Measurements from ENCODE around the gene CDC16.
"Not testable (repeated sequence)": the region's sequence is repeated elsewhere in the genome, so short reads cannot be mapped to it uniquely, and the experiment has no call there.

Gene CDC16

DNA sequence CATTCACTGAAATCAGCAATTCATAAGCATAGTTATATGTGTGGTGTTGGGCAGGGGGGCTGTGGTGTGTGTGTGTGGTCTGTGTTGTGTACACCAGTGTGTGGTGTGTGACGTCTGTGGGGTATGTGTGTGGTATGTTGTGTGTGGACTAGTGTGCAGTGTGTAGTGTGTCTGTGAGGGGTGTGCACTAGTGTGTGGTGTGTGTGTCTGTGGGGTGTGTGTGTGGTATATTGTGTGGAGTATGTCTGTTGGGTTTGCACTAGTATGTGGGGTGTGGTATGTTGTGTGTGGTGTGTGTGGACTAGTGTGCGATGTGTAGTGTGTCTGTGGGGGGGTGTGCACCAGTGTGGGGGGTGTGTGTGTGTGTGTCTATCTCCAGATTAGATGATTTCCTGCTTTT lies 7.2 kb upstream of the CDC16 start:
- DNase-seq (ENCODE audit: low spot score), result no peak

DNA sequence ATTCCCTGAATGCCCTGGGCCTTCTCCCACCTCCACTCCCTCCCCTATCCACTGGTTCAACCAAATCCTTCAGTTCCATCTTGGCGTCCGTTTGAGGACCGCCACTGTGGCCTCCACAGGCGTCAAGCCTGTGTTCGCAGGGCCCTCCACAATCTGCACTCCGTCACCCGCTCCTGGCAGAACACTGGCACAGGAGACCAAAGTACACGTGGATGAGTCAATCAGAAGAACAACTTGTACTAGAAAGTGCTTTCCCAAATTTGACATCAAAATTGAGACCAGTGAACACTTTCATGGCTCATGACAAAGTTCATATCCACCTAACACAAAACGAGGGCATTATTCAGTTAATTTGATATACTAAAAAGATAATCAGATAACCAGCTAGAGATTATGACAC lies 6.5 kb upstream of the CDC16 start:
- no peak for DNase-seq (ENCODE audit: low spot score)

DNA sequence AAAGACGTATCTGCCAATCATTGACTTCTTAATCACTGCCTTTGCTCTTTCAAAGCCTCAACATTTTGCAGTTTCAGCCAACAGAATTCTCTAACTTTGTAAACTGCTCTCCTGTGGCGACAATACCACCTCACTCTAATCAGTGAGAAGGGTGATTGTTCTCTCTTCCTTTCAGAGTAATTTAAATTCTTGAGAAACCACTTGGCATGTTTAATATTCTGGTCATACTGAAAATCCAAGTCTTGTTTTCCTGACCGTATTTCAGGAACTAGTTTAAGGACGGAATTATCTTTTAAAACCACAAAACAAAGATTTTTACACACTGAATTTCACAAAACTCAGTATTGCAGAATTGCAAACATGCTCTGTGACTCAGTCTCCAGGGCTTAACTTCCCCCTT lies 5.2 kb upstream of the CDC16 start:
- DNase-seq (ENCODE audit: low spot score), result no peak

DNA sequence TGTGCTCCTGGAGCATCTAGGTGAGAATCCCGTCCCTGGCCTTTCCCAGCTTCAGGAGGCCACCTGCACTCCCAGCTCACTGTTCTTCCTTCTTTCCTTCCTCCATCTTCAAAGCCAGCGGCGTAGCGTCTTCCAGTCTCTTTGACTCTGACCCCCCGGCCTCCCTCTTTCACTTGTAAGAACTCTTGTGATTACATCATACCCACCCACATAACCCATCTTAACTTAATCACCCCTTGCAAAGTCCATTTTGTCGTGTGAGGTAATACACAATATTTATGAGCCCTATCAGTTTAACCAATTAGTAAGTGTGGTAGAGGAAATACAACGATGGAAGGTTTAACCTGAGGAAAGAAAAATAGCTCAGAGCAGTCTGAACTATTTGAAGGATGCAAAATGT lies 4.6 kb upstream of the CDC16 start:
- DNase-seq (ENCODE audit: low spot score), result no peak

DNA sequence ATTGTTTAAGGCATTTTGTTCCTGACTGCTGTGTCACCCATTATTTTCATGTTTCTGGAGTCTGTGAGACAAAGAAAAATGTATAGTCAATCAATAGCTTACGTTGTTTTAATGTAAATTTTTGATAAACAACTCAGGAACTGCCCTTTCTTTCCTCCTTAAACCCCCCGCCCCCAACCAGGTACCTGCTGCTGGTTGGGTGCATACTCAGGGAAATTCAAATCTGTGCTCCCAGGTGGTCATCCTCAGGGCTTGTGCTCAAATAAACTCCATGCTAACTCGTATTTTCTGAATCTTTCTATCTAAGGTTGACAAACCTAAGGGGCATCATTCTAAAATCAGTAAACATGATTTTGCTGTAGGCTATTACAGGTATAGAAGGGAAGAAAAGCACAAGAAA lies 4.1 kb upstream of the CDC16 start:
- no peak for DNase-seq (ENCODE audit: low spot score)

DNA sequence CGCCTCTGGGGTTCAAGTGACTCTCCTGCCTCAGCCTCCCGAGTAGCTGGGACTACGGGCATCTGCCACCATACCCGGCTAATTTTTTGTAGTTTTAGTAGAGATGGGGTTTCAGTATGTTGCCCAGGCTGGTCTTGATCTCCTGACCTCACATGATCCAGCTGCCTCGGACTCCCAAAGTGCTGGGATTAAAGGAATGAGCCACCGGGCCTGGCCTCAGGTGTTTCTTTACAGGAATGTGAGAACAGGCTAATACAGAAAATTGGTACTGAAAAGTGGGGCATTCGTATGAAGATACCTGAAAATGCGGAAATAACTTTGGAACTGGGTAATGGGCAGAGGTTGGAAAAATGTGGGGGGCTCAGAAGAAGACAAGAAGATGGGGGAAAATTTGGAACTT lies 2.8 kb upstream of the CDC16 start:
- no peak for DNase-seq (ENCODE audit: low spot score)

DNA sequence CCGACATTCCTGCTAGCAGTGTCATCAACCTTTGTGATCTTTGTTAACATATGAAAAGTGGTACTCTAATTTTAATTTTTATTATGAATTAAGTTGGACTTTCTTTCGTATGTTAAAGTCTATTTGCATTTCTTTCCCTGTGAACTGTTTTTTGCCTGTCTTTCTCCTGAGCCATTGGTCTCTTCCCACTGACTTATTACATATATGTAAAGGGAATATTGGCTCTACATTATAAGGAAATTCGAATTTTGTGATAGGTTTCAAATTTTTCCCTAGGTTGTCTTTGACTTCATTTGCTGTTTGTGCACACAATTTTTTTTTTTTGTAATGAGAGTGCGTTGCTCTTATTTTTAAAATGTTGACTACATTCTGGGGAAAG lies 442 bp upstream of the CDC16 start:
- peak; percentile 4 for DNase-seq (ENCODE audit: low spot score)

DNA sequence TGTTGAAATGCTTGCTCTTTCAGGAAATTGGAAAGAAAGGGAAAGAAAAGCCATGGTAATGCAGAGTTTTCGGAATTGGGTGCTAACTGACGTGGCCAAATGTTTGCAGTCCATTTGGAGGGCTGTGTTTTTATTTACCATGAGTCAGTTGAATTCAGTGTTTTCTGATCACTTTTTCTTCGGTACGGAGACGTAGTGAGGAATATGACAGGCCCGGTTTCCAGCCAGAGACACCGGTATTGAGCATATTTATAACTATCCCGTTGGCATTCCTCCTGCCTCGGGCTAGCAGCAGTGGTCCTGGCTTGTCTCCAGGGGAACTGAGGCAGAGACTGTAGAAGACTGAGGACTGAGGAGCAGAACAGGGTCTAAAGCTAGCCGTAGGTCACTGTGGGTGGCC lies 1.0 kb downstream of the CDC16 start:
- DNase-seq (ENCODE audit: low spot score), result peak; percentile 5

DNA sequence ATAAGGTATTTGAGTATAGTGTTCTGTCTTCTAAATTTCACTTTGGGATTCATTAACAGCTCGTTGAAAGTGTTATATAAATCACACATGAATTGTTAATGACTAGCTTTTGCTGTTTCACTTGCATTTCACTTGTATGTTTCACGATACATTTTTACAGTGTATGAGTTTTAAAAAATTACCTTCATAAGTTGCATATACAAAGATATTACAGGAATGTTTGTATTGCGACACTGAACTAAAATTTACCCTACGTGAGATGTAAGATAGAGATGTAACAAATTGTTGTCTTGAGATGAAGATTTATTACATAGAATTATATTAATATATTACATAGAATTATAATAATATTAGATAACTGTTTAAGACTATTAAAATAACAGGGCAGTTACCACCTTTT lies 1.5 kb downstream of the CDC16 start:
- DNase-seq (ENCODE audit: low spot score), result no peak

DNA sequence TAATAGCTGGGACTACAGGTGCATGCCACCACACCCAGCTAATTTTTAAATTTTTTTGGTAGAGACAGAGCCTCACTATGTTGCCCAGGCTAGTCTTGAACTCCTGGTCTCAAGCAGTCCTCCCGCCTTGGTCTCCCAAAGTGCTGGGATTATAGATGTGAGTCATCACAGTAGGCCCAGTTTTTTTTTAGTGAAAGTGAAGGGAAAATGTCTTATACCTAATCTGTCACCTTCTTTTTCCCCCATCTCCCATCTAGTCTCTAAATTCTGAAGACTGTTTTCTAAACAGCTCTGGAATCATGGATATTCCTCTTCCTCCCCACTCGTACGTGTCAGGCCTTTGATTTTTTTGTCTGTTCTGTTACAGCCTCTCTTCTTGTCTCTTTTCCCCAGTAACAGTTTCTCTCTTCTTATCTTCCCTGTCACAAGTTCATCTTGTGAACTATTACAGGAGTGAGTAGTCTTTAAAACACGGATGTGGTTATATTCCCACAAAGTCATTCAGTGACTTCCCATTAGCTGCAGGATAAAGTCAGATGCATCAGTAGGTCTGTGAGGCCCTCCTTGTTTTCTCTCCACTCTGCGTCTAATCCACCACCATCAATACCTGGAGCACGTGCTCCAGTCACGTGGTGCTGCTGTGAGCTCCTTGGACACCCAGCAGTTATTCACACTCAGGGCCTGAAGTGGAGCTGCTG lies 2.9 kb downstream of the CDC16 start:
- no peak for DNase-seq (ENCODE audit: low spot score)

DNA sequence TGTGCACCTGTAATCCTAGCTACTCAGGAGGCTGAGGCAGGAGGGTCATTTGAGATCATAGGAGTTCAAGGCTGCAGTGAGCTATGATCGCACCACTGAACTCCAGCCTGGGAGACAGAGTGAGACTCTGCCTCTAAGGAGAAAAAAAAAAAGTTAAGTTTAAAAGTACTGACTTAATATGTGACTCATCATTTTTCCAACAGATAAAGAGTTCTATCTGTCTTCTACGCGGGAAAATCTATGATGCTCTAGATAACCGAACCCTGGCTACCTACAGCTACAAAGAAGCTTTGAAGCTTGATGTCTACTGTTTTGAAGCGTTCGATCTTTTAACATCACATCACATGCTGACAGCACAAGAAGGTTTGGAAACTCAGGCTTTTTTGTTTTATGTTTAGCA lies 7.2 kb downstream of the CDC16 start:
- DNase-seq (ENCODE audit: low spot score), result no peak

DNA sequence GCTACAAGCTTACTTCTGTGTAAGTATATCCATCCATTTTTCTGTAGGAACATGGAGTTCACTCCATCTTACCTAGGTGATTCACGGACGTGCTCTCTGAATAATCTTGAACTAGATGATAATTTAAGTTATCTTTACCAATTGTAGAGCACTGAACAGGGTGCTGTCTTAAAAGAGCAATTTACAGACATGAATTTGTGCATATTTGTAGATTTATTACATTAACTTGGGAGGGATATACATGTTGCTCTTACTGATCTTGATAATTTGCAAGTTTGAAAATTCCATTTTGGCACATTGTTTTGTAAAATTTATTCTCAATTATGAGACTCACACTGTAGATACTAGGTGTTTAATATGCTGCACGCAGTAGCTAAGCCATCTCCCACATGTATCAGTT lies 9.3 kb downstream of the CDC16 start:
- DNase-seq (ENCODE audit: low spot score), result no peak

DNA sequence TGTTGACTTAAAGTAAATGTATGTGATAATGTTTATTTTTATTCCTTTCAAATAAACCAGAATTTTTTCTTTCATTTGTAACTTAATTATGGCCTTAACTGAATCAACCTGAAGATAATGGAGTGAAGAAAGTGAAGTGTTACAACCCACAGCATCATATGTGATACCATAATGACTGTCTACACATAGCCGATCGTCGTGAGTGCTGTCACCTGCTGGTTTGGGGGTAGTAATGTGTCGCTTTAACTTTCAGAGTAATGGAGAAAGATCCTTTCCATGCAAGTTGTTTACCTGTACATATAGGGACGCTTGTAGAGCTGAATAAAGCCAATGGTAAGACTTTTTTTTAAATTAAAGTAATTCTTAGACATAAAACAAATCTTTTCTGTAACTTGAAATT lies 9.9 kb downstream of the CDC16 start:
- DNase-seq (ENCODE audit: low spot score), result no peak

DNA sequence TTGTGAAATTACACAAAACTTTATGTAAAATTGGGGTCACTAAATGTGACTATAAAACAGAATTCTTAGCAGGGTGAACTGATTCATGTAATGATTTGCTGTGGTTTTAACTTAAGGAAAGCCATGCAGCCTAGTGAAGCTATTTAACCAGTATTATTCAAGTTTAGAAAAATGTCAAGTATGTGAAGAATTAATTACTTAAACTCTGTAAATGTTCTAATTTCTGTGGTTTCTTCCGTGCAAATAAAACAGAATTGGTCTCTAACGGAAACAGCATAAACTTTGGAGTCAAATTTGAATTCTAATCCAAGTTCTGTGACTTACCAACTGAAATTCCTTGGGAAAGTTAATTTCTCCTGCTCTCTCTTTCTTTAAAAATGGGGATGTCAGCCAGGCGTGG lies 13.3 kb downstream of the CDC16 start:
- DNase-seq (ENCODE audit: low spot score), result peak; percentile 48

DNA sequence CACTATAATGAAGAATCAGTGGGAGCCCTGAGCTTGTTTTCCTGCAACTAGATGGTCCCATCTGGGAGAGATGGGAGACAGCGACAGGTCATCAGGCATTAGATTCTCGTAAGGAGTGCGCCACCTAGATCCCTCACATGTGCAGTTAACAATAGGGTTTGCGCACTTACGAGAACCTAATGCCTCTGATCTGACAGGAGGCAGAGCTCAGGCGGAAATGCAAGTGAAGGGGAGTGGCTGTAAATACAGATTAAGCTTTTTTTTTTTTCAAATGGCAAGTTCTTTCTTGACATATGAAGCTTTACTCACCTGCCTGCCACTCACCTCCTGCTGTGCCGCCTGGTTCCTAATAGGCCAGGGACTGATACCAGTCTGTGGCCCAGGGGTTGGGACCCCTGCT lies 14.4 kb downstream of the CDC16 start:
- no peak for DNase-seq (ENCODE audit: low spot score)

DNA sequence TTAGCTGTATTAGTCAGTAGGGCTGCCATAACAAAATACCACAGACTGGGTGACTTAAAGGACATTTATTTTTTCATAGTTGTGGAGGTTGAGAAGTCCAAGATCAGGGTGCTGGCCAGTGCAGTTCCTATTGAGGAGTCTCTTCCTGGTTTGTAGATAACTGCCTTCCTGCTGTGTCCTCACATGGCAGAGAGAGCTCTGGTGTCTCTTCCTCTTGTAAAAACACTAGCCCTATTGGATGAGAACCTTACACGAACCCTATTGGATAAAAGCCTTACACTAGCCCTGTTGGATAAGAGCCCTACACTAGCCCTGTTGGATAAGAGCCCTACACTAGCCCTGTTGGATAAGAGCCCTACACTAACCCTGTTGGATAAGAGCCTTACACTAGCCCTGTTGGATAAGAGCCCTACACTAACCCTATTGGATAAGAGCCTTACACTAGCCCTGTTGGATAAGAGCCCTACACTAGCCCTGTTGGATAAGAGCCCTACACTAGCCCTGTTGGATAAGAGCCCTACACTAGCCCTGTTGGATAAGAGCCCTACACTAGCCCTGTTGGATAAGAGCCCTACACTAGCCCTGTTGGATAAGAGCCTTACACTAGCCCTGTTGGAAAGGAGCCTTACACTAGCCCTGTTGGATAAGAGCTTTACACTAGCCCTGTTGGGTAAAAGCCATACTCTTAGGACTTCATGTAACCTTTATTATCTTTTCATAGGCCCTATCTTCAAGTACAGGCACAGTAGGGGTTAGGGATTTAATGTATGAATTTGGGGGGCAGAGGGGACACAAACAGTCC lies 17.1 kb downstream of the CDC16 start:
- DNase-seq (ENCODE audit: low spot score), result not testable (repeated sequence)

DNA sequence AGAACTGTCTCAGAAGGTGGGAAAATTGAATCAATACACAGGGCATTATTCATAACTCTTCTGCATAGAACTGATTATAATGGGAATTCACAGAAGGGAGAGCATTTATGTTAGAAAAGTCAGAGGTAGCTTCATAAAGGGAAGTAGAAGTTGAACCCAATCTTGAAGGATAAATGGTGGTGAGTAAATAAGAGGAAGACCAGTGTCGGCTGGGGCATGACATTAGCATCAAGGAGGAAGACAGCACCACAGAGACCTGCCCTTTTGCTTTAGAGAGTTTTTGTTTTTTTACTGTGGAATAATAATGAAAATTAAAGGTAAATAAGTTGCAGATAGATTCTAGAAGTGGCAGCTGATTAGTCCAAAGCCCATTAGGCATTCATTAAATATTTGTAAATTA lies 21.9 kb downstream of the CDC16 start:
- no peak for DNase-seq (ENCODE audit: low spot score)

DNA sequence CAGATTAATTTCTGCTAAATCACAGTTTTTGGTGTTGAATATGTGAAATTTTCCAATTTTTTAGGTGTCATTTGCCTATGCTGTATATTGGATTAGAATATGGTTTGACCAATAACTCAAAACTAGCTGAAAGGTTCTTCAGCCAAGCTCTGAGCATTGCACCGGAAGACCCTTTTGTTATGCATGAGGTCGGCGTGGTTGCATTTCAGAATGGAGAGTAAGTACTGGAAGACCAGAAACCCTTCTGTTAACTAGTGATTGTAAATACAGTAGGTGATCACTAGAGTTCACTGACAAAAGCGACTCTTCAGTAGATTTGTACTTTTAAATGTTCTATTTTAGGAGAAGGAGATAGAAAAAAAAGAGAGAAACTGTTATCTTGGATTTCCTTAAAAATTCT lies 22.3 kb downstream of the CDC16 start:
- no peak for DNase-seq (ENCODE audit: low spot score)

DNA sequence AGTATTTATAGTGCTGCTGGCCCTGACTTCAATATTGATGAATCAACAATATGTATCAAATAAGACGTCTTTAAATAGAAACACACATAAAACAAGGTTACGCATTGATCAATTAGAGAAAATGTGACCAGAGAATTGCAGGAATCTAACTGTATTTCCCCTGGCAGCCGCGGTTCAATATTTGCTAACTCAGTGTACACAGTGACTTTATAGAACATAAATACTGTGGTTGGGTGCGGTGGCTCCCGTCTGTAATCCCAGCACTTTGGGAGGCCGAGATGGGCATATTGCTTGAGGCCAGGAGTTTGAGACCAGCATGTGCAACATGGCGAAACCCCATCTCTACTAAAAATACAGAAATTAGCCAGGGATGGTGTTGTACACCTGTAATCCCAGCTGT lies 23.9 kb downstream of the CDC16 start:
- no peak for DNase-seq (ENCODE audit: low spot score)

DNA sequence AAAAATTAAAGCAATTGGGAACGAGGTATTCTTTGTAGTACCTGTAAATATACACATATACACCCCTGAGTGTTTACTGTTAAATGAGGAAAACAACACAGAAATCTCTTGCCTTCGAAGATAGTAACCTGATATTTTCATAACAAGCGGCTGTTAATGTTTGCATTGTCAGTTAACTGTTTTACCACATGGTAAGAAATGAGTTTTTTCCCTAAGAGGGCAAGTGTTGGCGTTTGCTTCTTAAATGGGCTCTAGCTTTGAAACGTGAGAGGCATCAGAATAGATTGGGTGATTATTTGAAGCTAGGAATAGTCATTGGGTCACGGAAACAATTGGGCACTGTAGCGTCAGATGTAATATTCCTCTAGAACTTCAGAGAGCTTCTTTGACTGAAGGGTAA lies 24.7 kb downstream of the CDC16 start:
- no peak for DNase-seq (ENCODE audit: low spot score)

DNA sequence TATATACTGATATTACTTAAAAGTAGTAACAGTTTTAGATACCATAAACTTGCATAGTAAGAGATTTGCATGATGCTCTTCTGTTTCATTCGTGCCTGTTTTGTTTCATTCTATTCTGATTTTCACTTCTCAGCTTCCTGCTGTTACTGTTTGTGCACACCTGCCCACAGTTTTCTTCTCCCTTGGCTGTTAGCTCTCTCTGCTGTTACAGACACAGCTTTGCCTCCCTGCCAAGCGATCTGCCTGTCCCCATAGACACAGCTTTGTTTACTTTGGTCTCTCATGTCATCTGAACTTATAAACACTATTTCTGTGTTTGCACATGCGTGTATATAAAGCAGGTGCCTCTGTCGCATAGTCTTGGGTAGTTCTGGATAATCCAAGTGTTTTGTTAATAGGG lies 25.3 kb downstream of the CDC16 start:
- DNase-seq (ENCODE audit: low spot score), result no peak

DNA sequence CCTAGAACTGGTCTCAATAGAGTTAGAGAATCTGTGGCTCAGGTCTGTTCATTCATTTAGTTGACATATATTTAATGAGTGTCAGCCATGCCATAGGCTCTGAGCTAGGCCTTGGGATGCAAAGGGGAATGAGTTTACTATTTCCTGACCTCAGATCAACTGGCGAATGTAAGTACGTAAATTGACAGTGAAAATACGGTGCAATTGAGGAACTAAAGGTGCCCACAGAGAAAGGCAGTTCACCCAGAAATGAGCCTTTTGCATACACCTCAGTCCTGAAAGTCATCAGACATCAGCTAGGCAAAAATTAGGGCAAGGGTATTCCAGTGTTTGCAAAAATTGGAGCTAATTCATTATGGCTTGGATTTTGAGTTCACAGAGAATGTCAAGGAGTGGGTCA lies 26.1 kb downstream of the CDC16 start:
- no peak for DNase-seq (ENCODE audit: low spot score)

DNA sequence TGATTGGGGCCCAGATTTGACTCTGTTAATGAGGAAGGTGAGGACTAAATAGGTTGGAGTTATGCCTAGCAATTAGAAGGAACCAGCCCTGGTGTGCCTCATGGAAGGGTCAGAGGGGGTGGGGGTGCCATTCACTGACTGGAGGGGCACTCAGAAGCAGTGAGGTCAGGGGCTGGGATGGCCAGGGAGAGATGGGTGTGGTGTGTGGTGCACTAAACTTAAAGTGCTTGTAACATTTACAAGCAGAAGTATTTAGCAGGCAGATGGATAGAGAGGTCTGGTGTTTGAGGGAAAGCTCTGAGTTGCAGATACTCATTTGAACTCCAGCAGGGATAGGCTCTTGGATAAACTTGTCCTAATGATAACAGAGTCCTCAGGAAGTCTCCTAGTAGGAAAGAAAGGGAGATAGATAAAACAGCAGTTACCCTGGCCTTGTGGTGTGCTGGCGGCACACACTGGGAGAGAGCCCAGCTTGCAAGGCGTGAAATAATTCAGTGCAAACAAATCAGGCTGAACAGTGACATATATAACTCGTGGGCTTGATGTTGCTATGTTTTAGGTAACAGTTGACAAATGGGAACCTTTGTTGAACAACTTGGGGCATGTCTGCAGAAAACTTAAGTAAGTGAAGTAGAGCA lies 26.8 kb downstream of the CDC16 start:
- no peak for DNase-seq (ENCODE audit: low spot score)

DNA sequence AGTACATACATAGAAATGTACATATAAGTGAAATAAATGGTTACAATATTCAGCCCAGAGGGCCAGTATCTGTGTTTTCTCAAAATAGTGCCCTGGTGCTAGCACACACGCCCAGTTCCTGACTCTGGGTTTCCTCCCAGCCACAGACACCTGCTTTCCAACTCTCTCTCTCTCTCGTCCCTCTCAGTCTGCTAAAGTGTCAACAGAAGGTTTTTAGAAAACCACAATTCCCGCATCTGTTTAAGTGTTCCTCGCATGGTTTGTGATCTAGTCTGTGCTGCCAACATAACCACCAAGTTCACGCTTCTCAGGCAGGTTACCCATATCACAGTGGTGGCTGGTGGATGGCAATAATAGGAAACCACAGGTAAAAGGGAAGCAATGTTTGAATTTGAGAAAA lies 28.9 kb downstream of the CDC16 start:
- no peak for DNase-seq (ENCODE audit: low spot score)
